Ramos (cell line): Measurements from ENCODE around the gene AFDN.

Experiments
- in situ Hi-C: fragments of 300-500 bp; cut with MboI; formaldehyde crosslinking; loops from one replicate; pipeline ENCODE4 v1.14.3; 2022; ENCODE audit warnings: low sequenced_read_pairs; ENCODE audit not compliant: unreplicated experiment

The AFDN gene

GRCh38 chr6:167858842-167859664 is 32.3 kb downstream of the AFDN start:
- in situ Hi-C loops: no loop called here

- in situ Hi-C loops: no loop called here
Measured at GRCh38 chr6:167860550-167861226, 34.0 kb downstream of the AFDN start.

GRCh38 chr6:167861424-167861823 is 34.7 kb downstream of the AFDN start:
- in situ Hi-C loops: no loop called here

GRCh38 chr6:167863897-167864296 is 37.2 kb downstream of the AFDN start:
- in situ Hi-C loops: no loop called here

GRCh38 chr6:167866642-167867041 is 39.9 kb downstream of the AFDN start:
- in situ Hi-C loops: no loop called here

- in situ Hi-C loops: no loop called here
Measured at GRCh38 chr6:167870321-167870720, 43.6 kb downstream of the AFDN start.

GRCh38 chr6:167872538-167873210 is 46.0 kb downstream of the AFDN start:
- in situ Hi-C loops: no loop called here

GRCh38 chr6:167877994-167878779 is 51.5 kb downstream of the AFDN start:
- in situ Hi-C loops: no loop called here

- in situ Hi-C loops: no loop called here
Measured at GRCh38 chr6:167879612-167880011, 52.9 kb downstream of the AFDN start.

GRCh38 chr6:167881327-167881726 is 54.6 kb downstream of the AFDN start:
- in situ Hi-C loops: no loop called here

GRCh38 chr6:167882244-167882643 is 55.5 kb downstream of the AFDN start:
- in situ Hi-C loops: no loop called here

- in situ Hi-C loops: no loop called here
Measured at GRCh38 chr6:167888098-167888497, 61.4 kb downstream of the AFDN start.

- in situ Hi-C loops: no loop called here
Measured at GRCh38 chr6:167892835-167893815, 66.4 kb downstream of the AFDN start.

- in situ Hi-C loops: no loop called here
Measured at GRCh38 chr6:167894965-167895364, 68.3 kb downstream of the AFDN start.

- in situ Hi-C loops: no loop called here
Measured at GRCh38 chr6:167896648-167897047, 69.9 kb downstream of the AFDN start.

GRCh38 chr6:167898673-167899311 is 72.1 kb downstream of the AFDN start:
- in situ Hi-C loops: no loop called here

GRCh38 chr6:167904791-167905190 is 78.1 kb downstream of the AFDN start:
- in situ Hi-C loops: no loop called here

GRCh38 chr6:167906899-167907298 is 80.2 kb downstream of the AFDN start:
- in situ Hi-C loops: no loop called here
